Breast epithelium (tissue), 3 donors: Measurements from ENCODE around the gene TVP23C.
"Not testable (repeated sequence)": the region's sequence is repeated elsewhere in the genome, so short reads cannot be mapped to it uniquely, and the experiment has no call there.

Experiments used
- CTCF ChIP-seq, 3 donors: fragments of 450-650 bp; IDR thresholded peaks; one replicate each; pipeline ENCODE4 v1.5.1; 2016 to 2017; ENCODE audit warnings: antibody characterized with exemption in 3 of 3, mild to moderate bottlenecking in 3 of 3, moderate library complexity in 3 of 3
- POLR2A ChIP-seq: fragments of 450-650 bp; IDR thresholded peaks from one replicate; pipeline ENCODE4 v1.6.1; 2016; ENCODE audit warnings: antibody characterized with exemption, mild to moderate bottlenecking, moderate library complexity
- POLR2AphosphoS5 ChIP-seq, 3 donors: sonication (generic); formaldehyde crosslinking; IDR thresholded peaks; one replicate each; pipeline ENCODE4 v1.6.1; 2017; ENCODE audit warnings: antibody characterized with exemption in 3 of 3

GRCh38 chr17:15524990-15525985 lies 38.0 kb downstream of the TVP23C start:
- not testable (repeated sequence) for TF ChIP-seq POLR2AphosphoS5 (IDR thresholded peaks at IDR 0.05); CTCF (IDR thresholded peaks at IDR 0.05); POLR2A
